GM12874 (cell line): ENCODE data around the gene NR0B2.

Experiments used
- TF ChIP-seq, protein P1 (sequence below): IDR thresholded peaks from 2 replicates; pipeline ENCODE4 v1.5.1; 2011; ENCODE audit warnings: low read depth, mild to moderate bottlenecking, control low read depth, low read length, moderate library complexity; ENCODE audit not compliant: insufficient read depth

The NR0B2 gene

DNA sequence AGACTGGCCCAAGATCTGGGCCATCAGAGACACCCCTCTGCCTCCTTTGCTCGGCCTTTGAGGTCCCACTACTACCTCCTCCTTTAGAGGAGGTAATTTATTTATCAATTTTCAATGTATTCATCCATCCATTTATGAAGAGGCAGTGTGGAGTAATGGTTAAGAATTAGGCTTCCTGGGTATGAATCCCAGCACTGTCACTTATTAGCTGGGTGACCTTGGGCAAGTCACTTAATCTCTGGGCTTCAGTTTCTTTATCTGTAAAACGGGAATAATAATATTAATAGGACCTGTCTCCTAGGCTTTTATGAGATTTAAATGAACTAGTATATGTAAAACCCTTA lies 1.7 kb downstream of the NR0B2 start:
- TF ChIP-seq, protein P1, sequence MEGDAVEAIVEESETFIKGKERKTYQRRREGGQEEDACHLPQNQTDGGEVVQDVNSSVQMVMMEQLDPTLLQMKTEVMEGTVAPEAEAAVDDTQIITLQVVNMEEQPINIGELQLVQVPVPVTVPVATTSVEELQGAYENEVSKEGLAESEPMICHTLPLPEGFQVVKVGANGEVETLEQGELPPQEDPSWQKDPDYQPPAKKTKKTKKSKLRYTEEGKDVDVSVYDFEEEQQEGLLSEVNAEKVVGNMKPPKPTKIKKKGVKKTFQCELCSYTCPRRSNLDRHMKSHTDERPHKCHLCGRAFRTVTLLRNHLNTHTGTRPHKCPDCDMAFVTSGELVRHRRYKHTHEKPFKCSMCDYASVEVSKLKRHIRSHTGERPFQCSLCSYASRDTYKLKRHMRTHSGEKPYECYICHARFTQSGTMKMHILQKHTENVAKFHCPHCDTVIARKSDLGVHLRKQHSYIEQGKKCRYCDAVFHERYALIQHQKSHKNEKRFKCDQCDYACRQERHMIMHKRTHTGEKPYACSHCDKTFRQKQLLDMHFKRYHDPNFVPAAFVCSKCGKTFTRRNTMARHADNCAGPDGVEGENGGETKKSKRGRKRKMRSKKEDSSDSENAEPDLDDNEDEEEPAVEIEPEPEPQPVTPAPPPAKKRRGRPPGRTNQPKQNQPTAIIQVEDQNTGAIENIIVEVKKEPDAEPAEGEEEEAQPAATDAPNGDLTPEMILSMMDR: no peak

DNA sequence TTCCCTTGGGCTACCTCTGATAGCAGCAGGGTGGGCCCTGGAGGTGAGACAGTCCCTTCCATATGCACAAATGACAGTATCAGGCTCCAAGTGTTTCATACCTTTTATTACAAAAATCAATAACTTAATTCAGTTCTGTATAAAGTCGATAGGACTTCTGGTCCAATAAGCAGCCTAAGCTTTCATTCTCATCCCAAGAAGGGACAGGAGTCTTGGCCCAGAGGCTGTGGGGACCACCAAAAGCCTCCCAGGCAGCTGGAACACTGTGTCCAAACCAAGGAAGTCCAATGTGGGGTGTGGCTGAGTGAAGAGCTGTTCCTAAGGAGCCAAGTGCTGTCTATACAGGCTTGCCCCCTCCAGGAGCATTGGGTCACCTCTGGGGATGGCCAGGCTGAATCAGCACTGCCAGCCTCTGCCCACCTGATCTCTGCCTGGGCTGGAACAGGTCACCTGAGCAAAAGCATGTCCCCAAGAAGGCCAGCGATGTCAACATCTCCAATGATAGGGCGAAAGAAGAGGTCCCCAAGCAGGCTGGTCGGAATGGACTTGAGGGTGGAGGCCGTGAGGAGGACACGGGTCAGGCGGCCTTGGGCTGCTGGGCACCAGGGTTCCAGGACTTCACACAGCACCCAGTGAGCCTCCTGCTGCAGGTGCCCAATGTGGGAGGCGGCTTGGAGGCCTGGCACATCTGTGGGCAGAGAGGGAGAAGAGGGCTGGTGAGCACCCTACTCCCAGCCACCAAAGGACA lies 2.2 kb downstream of the NR0B2 start:
- TF ChIP-seq, protein P1: no peak

DNA sequence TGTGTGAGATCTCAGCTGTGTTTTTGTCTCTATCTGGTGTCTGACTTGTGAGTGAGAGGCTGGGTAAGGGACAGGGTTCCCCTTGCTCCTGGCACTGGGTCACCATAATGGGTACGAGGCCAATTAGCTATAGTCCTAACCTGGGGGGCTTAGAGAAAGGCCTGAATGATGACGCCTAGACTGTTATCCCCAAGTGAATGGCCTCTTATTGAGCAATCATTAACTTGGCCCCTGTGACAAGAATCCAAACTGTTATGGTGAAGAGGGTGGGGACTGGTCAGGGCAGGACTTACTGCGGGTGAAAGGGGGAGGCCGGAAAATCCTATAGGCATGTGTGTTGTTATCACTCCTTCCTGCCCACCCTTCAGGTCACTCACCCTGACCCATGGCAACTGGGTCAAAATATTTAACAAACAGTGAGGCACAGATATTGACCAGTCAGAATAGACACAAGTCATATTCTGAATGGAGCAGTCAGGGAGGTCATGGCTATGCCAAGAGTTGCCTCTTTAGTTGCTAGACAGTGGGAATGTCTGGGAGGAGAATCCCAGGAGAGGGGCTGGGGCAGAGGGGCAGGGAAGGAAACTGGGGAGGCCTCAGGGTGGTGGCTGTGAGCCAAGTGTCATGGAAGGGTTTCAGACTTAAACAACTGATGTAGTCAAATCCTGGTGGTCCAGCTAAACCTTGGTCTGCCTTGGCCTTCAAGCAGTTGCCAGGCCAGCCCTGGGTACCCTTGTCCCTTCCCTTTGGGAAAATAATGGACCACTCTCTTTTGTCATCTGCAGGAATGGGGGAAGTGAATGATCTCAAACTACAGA lies 3.2 kb downstream of the NR0B2 start:
- TF ChIP-seq, protein P1: no peak

DNA sequence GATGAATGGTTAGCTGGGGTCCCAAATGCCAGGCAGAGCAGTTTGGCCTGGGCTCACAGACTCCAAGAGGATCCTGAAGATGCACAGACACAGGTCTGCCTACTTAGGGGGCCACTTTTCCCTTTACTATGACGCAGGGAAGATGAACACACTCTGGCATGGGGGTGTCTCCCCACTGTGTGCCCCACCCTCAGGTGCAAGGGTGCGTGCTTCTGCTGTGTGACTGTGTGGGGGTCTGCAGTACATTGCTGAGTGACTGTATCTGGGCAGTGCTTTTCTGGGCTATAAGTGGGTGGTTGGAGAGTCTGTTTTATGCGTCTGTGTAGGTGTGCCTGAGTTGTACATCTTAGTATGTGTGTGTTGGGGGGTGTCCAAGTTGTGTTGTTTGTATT lies 3.8 kb downstream of the NR0B2 start:
- TF ChIP-seq, protein P1: no peak

DNA sequence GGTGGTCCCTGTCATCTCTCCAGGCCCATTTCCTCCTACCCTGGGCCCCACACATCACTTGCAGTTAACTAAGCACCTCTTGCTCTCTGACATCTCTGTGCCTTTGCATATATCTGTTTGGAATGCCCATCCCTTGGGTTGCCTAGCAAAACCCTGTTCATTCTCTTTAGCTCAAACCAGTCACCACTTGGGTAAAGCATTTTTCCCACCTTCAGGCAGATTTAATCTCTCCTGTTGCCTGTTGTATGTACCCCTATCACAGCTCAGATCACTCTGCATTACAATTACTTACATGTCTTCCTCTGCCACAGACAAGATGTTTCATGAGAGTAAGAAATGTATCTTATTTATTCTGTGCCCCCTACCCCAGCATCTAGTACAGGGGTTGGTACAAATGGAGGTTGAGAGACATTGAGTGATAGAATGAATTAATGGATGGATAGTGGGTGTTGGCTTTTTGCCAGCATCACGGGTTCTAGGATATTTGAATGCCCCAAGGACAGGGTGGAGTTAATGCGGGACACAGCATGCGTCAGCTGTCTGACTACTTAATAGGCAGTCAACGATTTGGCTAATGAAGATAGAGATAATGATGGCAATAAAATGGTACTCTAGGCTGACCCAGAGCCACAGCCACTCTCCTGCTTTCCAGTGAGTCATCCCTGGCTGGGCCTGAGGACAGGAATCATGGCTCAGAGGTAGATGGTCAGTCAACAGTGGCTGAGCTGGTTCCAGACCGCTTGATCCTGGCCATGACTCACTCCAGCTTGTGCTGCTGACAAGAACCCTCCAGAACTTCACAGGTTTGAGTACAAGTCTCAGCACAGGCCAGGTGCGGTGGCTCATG lies 6.5 kb downstream of the NR0B2 start:
- TF ChIP-seq, protein P1: no peak

DNA sequence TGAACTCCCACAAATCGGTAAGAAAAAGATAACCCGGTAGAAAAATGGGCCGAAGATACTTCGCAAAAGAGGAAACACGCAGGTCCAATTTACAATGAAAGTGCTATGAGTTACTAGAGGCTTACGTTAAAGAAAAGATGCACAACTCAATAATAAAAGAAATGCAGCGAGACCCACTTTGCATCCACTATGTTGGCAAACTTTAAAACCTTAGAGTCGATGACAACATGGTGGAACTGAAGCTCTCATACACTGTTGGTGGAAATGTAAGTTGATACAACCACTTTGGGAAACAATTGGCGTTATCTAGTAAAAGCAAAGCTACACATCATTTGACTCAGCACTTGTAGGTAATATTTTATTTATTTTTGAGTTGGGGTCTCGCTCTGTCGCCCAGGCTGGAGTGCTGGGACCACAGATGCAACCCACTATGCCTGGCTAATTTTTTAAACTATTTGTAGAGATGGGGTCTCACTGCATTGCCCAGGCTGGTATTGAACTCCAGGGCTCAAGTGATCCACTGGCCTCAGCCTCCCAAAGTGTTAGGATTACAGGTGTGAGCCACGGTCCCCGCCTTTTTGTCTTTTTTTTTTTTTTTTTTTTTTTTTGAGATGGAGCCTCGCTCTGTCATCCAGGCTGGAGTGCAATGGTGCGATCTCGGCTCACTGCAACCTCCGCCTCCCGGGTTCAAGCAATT lies 12.8 kb downstream of the NR0B2 start:
- TF ChIP-seq, protein P1: no peak
